HCT116 (cell line): ENCODE measurements around the gene AKAP4.

Experiments
- ATF3 ChIP-seq: IDR thresholded peaks from 2 replicates; pipeline ENCODE4 v1.6.1; 2012
- CBX3 ChIP-seq: IDR thresholded peaks from 2 replicates; pipeline ENCODE4 v1.6.1; 2012; ENCODE audit warnings: low read depth
- CTCF ChIP-seq, 3 experiments: fragments of 200-600 bp in 1 of 3; sonication (generic) in 1 of 3; IDR thresholded peaks in 2 of 3; conservative IDR thresholded peaks in 1 of 3; 2 replicates each; pipeline ENCODE4 v1.5.1; 2012 to 2017; ENCODE audit warnings: low read depth in 2 of 3, low read length in 2 of 3, antibody characterized with exemption in 1 of 3, borderline replicate concordance in 1 of 3, control low read depth in 1 of 3, mild to moderate bottlenecking in 1 of 3, mixed read lengths in 1 of 3, mixed run types in 1 of 3, moderate library complexity in 1 of 3; ENCODE audit not compliant: insufficient read depth in 1 of 3
- EZH2phosphoT487 ChIP-seq: fragments of 200-600 bp; IDR thresholded peaks from 2 replicates; pipeline ENCODE4 v1.6.1; 2018; ENCODE audit warnings: antibody characterized with exemption, borderline replicate concordance
- JUND ChIP-seq: IDR thresholded peaks from 2 replicates; pipeline ENCODE4 v1.6.1; 2012
- MAX ChIP-seq: IDR thresholded peaks from 2 replicates; pipeline ENCODE4 v1.6.1; 2012
- POLR2A ChIP-seq: IDR thresholded peaks from 2 replicates; pipeline ENCODE4 v1.7.0; 2011; ENCODE audit warnings: borderline replicate concordance; ENCODE audit not compliant: insufficient read depth, insufficient read length; ENCODE audit errors: extremely low read depth
- POLR2AphosphoS5 ChIP-seq: IDR thresholded peaks from 2 replicates; pipeline ENCODE4 v1.6.1; 2011; ENCODE audit warnings: mild to moderate bottlenecking, low read depth, low read length, moderate library complexity
- REST ChIP-seq: IDR thresholded peaks from 2 replicates; pipeline ENCODE4 v1.6.1; 2012; ENCODE audit warnings: low read depth
- YY1 ChIP-seq: IDR thresholded peaks from 2 replicates; pipeline ENCODE4 v1.6.1; 2011; ENCODE audit warnings: low read length, low read depth, moderate library complexity, mild to moderate bottlenecking; ENCODE audit not compliant: insufficient replicate concordance; ENCODE audit errors: extremely low read depth
- ZFX ChIP-seq: fragments of 450-650 bp; IDR thresholded peaks from 2 replicates; pipeline ENCODE4 v1.6.1; 2017

- TF ChIP-seq ZFX: no peak
- TF ChIP-seq CTCF (IDR thresholded peaks at IDR 0.05 in 2 of 3, conservative IDR thresholded peaks at IDR 0.05 in 1 of 3; ENCODE audit: borderline replicate concordance in 1 of 3, insufficient read depth in 1 of 3, low read depth in 2 of 3, low read length in 2 of 3): no peak
- no peak for TF ChIP-seq REST
- no peak for TF ChIP-seq EZH2phosphoT487
- no peak for TF ChIP-seq JUND
- no peak for TF ChIP-seq POLR2A
- no peak for TF ChIP-seq YY1
- no peak for TF ChIP-seq CBX3
- TF ChIP-seq POLR2AphosphoS5: no peak
- TF ChIP-seq MAX: no peak
- TF ChIP-seq ATF3: no peak
Observed at GRCh38 chrX:50158593-50158992, 42.2 kb downstream of the AKAP4 start.
